NCI-H2227 treated with DMSO at 0.1 percent for 48 hours (cell line): ENCODE measurements around the gene GRIK1.

Experiments used
- DNase-seq: peaks from one replicate; lab custom pipeline; 2025; lab: John Stamatoyannopoulos, UW

Gene GRIK1

GRCh38 chr21:29909571-29909970 lies 30.2 kb downstream of the GRIK1 start:
- no peak for DNase-seq

GRCh38 chr21:29904359-29905282 lies 35.2 kb downstream of the GRIK1 start:
- DNase-seq, result no peak

DNA sequence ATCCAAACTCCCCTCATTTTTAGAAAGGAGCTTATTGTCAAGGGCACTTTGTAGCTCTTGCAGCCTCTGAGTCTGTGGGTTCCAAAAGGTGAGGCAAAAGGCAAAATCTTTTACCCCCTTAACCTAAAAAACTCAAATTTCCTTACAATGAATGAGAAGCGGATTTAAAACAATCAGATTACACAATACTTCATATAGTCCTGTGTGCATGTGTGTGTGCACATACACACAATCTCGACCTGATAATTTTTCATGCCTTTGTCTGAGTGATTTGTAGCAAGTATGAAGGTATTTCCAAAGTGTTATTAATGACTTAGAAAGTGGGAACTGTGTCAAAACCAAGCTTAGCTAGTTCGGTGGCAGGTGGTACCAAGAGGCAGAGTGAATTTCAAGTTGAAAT lies 42.9 kb downstream of the GRIK1 start:
- no peak for DNase-seq

DNA sequence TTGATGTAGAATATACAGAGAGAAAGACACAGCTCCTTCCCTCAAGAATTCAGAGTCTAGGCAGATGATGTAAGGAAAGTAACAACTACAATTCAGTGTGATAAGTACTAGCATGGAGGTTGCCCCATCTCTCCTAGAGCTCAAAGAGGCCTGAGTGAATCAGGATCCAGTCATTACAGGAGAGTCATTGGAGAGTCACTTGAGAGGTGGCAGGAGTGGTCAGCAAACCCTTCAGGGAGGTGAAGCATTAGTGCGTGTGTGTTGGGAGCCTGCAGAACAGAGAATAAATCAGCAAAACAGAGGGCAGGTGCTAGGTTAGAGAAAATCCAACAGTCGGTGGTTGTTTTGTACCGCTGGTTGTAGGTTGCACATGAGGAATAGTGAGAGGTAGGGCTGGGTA lies 46.1 kb downstream of the GRIK1 start:
- no peak for DNase-seq

DNA sequence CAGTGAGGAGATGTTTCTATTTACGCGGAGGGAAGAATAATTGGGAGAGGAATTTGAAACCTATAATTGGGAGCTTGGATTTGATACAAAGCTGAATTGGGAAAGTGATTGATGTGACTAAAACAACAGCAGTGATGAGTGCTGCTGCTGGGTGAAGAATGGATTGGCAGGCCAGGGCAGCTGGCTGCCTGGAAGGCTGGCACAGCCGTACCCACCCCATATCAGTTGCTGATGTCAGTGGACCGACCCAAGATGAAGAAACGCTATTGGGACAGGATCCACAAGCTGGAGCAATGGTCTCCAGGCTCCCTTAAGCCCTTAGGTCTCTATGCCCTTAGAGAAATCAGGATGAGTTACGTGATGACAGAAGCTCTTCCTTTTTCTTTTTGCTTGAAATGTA lies 47.4 kb downstream of the GRIK1 start:
- DNase-seq, result no peak

GRCh38 chr21:29888437-29888836 lies 51.4 kb downstream of the GRIK1 start:
- no peak for DNase-seq

- no peak for DNase-seq
These were observed 52.3 kb downstream of the GRIK1 start for GRCh38 chr21:29887313-29888009.

- DNase-seq, result no peak
These were observed 54.3 kb downstream of the GRIK1 start for GRCh38 chr21:29885491-29885890.

DNA sequence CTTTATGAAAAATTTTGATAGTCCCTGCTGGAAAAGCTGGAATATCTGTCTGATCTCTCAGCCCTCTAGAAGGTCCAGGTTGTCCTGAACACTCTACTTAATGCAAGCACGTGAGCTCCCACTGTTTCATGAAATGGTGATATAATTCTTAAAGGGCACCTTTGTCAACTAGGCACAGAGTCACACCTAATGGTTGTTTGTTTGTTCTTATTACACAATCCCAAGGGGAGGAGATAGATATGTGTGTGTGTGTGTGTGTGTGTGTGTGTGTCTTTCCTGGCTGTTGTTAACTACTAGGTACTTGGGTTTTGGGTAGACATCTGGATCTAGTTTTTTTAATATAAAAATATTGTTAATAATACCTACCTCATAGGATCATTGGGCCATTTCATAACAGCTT lies 63.9 kb downstream of the GRIK1 start:
- DNase-seq, result no peak

- DNase-seq, result no peak
These were observed 64.6 kb downstream of the GRIK1 start for GRCh38 chr21:29875036-29875716.

DNA sequence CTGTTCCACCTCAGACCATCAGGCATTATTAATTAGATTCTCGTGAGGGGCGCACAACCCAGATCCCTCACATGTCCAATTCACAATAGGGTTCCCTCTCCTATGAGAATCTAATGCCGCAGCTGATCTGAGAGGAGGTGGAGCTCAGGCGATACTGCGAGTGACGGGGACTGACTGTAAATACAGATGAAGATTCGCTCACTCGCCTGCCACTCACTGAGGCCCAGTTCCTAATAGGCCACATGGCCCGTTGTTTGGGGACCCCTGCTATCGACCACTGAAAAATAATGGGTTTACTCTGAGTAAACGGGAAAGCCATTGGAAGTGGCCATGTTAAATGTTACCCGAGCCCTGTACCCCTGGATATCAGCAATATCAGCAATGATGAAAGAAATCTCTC lies 65.9 kb downstream of the GRIK1 start:
- no peak for DNase-seq

DNA sequence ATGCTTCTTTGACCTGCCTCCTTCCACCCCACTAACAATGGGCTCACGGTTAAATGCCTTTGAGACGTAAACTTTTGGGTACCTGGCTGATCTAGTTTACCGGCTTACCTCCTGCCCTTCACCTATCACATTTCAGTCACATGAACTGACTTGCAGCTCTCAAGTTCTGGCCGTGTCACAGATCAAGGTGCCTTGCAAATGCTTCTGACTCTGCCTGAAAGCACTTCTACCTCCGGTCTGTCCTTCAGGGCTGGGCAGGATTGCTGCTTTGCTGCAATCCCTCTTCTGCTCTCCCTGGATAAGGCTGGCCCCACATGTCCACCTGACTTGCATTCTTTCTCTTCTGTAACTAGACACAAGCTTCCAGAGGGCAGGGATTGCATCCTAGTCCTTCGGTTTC lies 69.0 kb downstream of the GRIK1 start:
- DNase-seq, result no peak

DNA sequence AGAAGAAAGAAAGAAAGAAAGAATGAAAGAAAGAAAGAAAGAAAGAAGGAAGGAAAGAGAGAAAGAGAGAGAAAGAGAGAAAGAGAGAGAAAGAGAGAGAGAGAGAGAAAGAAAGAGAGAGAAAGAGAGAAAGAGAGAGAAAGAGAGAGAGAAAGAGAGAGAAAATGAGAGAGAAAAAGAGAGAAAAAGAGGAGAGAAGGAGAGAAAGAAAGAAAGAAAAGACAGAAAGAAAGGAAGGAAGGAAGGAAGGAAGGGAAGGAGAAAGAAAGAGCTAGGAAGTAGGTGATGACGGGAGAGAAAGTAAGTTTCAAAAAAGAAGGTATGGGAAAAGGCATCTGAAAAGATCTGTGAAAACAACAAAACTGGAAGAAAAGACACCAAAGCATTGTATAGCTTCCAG lies 72.0 kb downstream of the GRIK1 start:
- DNase-seq, result no peak

DNA sequence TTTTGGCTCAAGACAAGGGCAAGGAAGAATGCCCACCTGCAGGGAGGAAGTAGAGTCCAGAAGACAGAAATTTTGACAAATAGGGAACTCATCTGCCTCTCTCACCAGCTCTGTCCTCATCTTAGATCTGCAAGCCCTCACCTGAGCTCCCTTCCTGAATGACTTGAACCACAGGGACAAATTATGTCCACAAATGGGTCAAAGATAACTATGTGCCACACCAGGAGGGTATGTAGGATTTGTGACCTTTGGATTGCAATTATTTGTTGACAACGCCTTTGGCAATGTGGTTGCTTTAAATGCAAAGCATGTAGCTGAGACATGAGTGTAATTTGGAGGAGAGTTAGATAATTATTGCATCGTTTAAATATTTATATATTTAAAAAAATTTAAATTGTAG lies 79.5 kb downstream of the GRIK1 start:
- DNase-seq, result no peak

- no peak for DNase-seq
These were observed 82.6 kb downstream of the GRIK1 start for GRCh38 chr21:29857150-29857549.

- no peak for DNase-seq
These were observed 85.0 kb downstream of the GRIK1 start for GRCh38 chr21:29854795-29855194.

DNA sequence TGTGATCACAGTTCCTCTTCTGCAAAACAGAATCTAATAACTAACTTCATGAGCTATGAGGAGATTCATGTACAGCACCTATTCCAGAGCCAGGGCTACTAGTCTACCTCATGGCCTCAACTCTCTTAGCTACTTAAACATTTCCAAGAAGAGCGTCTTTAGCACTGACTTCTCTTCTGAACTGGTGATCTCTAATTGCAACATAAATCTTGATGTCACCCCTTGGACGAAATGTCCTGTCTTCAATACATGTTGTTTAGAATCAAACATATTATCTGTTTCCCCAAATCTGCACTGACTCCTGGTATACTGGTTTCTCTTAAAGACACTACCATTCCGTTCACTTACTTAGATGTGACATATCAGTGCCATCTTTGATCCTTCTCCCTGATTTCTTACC lies 88.2 kb downstream of the GRIK1 start:
- DNase-seq, result no peak

- DNase-seq, result peak; percentile 31
These were observed 90.0 kb downstream of the GRIK1 start for GRCh38 chr21:29849735-29850176.

DNA sequence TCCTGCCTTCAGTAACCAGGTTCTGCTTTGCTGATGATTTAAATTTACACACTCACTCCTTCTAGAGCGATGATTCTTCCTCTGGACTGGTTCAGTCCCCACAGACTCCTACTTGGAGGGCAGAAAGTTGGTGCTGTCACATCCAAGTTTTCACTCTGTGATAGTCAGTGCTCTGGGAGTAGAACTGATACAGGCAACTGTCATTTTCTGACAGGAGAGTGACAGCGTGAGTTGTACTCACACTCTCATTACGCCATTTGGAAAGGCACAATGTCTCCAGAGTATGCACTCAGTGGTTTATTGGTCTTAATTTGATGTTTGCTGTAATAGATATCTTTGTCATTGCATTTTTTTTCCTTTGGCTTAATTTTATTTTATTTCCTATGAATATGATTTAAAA lies 96.0 kb downstream of the GRIK1 start:
- DNase-seq, result no peak

GRCh38 chr21:29834617-29835016 lies 105.2 kb downstream of the GRIK1 start:
- DNase-seq, result no peak

- no peak for DNase-seq
These were observed 107.6 kb downstream of the GRIK1 start for GRCh38 chr21:29832217-29832616.

- no peak for DNase-seq
These were observed 110.1 kb downstream of the GRIK1 start for GRCh38 chr21:29829564-29830275.
